GM20431 (cell line): ENCODE data around the gene DIAPH2.

Experiments used
- in situ Hi-C: fragments of 300-500 bp; cut with MseI, MboI; formaldehyde crosslinking; loops from one replicate; pipeline ENCODE4 v1.15.0; 2020; ENCODE audit warnings: low sequenced_read_pairs; ENCODE audit not compliant: unreplicated experiment

Gene DIAPH2

DNA sequence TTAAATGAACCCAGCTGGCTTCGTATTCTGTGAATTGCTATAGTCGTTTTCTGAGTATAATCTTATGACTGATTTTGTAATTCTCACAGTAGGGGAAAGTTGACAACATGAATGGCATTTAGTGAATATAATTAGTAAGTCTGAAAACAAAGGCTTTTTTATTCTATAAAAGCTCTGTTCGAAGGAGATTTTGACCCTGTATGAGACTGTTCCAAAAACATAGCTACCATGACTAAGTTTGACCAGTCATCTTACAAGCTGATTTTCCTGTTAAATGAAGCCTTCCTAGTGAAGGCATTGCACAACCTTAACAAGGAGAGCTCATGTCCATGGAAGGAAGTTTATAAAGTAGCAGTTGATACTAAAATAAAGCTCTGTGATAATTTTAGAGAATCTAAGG is 441.4 kb downstream of the DIAPH2 start:
- in situ Hi-C loops: no loop called here

DNA sequence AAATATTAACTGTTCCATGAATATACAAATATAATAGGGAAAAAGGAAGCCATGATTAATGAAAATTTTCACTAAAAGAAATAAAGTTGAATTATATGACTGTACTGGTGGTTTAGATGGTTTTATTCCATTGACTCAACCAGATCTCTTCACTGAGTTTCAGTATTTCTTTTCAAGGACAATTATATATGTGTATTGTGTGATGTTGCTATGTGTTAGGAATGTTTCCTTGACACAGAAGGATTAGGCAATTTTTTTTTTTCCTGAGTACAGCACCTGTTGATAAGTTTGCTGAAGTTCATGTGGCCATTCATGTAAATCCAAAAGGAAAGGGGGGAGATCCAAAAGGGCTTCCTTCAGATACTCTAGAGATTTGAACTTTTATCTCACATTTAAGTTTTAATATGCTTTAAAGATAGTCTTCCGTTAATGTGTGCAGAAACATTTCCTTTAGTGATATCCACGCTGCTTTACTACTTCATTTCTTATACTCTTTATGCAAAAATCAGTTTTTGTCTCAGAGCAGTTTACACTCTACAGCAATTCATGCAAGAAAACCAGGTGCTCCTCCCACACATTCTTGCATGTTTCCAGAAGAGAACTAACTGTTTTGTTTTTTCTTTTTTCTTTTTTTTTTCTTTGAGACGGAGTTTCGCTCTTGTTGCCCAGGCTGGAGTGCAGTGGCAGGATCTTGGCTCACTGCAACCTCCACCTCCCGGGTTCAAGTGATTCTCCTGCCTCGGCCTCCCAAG is 448.2 kb downstream of the DIAPH2 start:
- in situ Hi-C loops: no loop called here

DNA sequence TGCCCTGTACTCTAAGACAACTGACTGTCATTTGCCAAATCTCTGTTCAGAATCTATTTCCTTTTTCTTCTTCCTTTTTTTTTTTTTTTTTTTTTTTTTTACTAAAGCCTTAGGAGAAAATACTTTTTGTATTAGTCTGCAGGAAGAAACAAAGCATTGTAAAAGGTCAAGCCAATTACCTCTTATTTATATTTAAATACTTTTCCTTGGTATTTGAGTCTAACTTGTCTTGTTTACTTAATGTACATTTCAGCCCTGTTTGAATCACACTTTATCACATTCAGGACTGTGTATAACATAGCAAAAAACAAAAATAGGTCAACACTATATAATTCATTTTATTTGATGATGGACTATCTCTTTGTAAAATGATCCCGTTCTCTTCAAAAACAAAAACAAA is 461.3 kb downstream of the DIAPH2 start:
- in situ Hi-C loops: no loop called here

DNA sequence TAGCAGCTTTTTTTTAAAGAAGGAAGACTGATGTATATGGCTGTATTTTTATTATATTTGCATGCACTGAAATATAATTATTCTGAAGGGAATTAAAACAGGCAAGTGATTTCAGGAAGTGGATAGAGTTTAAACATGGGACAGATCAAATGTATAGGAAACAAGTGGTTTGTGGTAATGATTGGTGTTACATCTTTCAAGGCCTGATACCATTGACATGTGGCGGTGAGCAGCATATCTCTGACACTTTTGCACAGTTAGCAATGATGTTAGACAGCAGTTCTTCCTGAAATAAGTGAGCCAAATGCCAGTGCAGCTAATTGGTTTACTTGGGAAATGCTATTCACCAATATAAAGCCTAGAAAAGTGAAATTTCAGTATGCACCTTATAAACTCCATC is 471.2 kb downstream of the DIAPH2 start:
- in situ Hi-C loops: no loop called here

DNA sequence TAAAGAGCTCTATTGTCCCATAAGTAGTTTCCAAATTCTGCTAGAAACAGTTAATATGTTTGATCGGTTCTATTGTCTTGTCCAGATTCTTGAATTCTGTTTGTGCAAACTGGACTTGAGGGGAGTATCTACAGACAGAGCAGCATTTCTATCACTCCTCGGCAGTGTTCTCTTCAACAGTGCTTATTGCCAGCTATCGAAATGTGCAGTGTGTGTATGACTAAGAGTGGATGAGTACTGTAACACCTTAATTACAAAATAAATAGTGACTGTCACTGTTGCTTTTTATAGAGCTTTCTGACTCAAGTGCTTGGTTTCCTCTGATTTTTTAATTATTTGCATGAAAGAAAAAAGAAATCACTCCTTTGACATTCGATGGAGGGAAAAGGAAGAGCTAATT is 473.6 kb downstream of the DIAPH2 start:
- in situ Hi-C loops: no loop called here

DNA sequence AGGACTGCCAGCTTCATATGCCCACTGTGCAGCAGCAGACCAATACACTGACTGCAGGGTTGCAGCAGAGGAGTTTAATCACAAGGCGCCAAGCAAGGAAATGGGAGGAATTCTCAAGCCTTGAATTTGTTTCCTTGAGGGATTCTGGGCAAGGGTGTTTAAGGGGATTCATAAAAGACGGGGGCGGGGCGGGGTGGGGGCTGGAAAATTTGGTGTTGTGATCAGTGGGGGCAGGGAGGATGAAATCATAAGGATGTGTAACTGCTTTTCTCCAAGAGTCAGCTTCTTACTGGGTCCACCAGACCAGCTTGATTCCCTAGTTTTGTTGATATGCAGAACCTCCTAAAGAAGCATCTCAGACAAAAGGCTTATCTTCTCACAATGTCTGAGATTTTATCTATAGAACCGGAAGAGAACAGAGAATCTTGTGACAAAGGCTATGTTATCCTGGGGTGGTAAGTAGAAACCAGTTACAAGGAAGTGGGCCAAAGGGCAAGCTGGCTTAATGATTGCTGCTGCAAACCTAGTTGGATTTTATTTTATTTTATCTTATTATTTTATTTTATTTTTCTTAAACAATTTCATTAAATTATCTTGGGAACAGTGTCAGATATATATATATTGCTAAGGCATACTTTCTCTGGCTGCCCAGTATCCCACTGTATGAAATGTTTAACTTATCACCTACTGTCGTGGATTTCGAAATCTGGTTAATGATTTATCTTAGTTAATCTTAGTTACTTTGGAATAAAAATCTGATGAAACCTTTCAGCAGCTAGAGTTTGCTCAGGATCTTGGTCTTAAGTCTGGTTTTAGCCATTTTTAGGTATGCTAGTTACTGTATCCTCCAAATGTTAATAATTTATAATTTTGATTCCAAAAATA is 475.5 kb downstream of the DIAPH2 start:
- in situ Hi-C loops: no loop called here

DNA sequence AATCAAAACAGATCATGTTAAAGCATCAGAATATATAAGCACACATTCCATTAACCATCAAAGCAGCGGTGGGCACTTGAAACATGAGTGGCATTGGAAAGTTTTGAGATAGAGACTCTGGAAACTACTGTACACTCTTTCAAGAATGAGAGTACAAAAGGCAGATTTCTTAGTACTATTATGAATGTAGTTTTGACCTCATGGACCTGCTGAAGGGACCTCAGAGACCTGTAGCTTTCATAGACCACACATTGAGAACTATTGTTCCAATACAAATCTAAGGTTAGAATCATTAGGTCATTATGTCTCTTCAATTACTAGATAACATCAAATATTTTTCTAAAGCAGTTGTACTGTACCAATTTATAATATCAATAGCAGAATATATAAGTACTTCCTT is 482.7 kb downstream of the DIAPH2 start:
- in situ Hi-C loops: no loop called here

DNA sequence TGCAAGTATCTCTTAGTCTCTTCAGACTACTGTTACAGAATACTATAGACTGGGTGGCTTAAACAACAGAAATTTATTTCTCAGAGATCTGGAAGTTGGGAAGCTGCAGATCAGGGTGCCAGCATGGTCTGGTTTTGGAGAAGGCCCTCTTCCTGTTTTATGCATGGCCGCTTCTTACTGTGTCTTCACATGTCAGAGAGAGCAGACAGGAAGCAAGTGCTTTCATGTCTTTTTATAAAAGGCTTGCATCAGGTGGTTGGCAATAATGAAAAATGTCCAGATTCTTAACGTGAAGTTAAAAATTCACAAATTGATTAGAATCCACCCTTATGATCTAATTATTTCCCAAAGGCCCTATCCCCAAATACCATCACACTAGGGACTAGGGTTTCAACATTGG is 484.0 kb downstream of the DIAPH2 start:
- in situ Hi-C loops: no loop called here

DNA sequence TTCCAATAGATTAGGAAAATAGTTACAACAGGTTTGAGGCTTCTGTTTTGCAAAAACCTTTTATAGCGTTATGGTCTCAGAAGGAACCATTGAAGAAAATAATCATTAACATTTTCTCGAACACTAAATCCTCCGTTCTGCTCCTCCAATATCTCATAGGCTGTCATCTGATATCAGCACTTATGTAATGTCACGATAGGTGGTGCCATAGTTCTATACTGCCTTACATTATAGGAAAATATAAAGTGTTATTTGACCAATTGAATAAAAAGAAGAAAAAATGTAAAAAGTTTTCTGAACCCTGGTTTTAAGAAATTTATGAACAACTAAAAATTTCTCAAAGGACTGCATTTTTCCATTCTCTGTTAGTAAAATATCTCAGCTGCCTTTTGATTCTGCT is 490.5 kb downstream of the DIAPH2 start:
- in situ Hi-C loops: no loop called here

DNA sequence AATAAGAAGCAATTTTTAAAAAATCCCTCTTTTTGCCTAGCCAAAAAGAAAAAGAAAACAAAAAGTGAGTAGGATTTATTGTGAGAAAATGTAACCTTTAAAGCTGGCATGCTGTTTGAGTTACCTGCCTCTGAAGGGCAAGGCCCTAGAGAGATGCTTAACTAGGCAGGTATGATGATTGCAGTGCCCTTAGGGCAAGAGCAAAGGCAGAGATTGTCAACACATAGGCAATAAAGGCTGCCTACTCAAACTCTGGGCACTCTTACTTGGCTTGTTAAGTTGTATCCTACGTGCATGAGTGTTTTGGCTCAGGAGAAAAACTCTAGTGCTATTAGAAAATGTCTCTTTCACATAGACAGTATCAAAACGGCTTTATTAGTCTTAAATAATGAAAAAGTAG is 505.0 kb downstream of the DIAPH2 start:
- in situ Hi-C loops: no loop called here

DNA sequence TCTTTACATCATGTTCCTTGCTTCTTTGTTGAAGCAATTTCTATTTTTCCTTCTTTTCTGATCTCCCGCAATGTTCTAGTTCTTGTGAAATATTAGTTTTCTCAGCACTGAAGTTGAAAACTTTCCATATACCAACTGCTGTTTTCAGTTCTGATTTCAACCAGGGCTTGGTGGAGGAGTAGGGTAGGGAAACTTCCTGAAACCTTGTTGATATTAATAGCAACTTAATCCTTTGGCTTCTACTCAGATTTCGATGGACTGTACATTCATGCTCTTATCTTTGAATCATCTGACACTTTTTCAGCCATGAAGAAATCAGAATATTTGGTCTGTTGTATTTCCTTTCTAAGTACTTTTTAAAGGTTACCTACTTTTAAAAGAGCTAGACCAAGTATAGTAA is 514.9 kb downstream of the DIAPH2 start:
- in situ Hi-C loops: no loop called here

DNA sequence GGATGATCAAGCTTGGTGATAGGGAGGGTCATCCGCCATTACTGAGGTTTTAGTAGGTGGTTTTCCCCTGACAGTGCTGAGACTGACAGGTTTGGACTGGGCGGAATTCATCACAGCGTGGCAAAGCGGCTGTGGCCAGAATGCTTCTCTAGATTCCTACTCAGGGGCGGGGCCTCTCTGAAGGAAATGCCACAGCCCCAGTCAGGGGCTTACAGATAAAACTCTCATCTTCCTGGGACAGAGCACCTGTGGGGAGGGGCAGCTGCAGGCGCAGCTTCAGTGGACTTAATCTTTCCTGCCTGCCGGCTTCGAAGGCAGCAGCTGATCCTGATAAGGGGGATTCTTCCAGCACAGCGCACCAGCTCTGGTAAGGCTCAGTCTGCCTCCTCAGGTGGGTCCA is 515.8 kb downstream of the DIAPH2 start:
- in situ Hi-C loops: no loop called here

DNA sequence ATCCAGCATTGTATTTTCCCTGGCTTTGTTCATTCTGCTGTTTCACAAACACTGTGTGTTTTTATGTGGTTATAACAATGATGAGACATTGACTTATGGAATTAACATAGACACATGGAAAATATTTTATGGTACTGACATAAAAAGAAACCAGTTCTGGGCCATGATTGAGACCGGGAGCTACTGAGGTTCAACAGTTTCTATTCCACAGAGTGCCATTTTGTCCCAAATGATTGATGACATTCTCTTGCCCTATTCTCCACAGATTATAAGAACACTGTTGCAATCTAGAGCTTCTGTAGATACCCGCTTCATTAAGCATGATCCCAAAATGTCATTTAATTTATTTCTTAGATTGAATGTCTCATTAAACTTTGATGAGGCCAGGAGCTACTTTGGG is 525.9 kb downstream of the DIAPH2 start:
- in situ Hi-C loops: no loop called here

DNA sequence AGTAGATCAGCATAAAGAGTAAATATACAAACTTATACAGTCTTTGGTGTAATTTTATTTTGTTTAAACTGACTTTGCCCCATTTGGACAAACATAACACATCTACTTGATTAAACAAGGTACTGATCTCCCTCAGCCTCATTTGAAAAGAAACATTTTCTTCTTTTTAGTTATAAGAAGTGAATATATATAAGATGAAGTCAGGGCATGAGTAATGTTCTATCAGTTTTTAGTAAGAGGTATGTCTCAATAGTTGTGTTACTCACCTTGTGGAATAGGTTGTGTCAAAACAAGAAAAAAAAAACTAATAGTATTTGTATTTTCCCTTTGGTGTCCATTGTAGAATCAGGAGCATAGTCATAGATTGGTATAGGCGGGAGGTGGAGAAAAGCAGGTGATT is 526.4 kb downstream of the DIAPH2 start:
- in situ Hi-C loops: no loop called here

DNA sequence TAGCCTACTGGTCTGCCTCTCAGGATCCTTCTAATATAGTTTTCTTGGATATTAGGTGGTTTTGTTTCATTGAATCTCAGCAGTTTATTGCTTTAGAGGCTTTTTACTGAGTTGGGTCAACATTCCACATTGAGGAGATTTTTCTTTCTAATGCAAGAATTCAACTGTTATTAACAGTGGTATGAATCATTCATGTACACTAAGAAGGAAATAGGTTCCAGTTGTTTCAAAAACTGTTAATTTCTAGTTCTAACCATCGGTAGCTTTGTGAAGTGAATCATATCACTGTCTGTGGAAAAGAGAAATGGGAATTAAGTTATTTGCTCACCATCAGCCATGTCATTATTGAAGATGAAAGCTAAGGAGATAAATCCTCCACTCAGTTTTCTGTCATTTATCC is 530.5 kb downstream of the DIAPH2 start:
- in situ Hi-C loops: no loop called here

DNA sequence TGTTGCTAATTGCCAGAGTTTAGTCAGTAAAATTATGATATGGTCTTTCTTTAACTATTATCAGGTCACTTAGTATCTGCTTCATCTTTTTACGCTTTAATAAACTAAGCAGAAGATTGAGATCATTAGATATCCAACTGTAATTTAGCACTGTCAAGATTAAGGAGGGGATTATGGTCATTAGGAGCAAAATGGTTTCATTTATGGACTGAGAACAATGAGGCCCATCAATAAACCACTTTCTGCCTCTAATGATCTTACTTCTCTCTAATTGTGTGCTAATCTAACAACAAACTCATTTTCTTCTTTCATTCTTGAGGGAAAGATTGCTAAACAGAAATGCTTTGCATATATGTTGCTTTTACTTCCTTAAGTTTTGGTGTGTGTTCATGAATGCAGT is 539.5 kb downstream of the DIAPH2 start:
- in situ Hi-C loops: no loop called here

DNA sequence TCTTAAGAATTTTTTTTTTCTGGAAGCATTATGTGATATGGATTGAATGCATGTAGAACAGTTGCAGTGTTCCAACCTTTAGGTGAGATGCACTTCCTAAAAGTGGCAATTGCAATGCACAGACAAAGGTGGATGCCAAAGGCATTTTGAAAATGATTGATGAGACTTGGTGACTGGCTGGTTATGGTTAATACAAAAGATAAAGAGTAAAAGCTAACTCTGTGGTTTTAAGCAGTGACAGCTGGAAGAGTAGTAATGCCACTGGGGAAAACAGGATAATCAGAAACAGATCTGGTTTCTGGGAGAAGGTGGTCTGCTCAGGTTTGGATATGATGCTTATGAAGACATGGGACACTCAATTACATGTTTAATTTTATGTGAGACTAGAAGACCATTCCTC is 544.7 kb downstream of the DIAPH2 start:
- in situ Hi-C loops: no loop called here

DNA sequence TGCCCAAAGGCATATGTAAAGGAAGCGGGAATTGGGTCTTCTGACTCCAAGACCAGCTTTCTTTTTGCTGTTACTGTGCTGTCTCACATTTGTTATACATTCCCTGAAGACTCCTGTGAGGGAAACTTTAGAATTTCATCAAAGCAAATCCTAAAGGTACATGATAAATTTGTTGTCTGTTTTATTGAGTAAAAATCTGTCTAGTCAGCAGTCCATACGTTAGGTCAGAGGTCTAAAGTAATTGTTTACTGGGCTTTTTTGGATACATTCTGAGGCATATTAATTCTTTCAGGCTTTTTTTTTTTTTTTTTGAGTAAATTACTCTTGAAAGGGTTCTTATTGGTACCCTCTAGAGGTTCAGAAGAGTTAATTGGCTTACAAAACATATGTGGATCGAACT is 546.3 kb downstream of the DIAPH2 start:
- in situ Hi-C loops: no loop called here

DNA sequence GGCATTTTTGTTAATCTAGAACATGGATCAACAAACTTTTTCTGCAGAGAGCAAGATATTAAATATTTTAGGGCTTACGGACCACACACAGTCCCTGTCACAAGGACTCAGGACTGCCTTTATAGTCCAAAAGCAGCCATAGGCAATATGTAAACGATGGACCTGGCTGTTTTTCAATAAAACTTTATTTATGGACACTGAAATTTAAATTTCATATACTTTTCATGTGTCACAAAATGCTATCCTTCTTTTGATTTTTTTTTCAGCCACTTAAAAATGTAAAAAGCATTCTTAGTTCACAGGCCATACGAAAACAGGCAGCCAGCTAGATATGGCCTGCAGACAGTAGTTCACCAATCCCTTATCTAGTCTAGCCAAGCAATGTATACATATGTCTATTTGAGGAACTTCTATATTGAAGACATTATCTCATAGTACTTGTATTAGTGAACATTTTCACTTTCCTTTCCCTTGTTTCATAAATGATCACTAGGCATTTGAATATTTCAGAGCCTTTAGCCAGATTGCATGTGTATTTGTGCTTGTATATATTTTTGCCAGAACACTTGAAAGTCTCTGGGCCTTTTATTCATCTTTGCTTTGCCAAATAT is 549.9 kb downstream of the DIAPH2 start:
- in situ Hi-C loops: no loop called here

DNA sequence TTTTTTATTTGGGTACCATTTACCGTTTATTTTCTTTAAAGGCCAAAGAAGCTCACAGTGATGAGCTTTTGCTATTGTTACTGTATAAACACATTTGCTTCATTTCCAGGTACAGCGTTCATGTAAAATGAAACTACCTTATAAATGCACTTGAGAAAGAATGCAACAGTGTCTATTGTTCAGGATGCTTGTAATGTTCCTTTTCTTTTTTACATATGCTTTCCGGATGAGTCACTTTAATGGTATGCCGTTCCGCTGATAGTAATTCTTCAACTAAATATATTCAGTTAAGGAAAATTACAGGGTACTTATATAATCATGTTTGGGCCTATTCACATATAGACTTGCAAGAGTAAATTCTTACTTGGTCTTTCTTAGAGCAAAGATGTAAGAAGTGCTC is 554.0 kb downstream of the DIAPH2 start:
- in situ Hi-C loops: no loop called here

DNA sequence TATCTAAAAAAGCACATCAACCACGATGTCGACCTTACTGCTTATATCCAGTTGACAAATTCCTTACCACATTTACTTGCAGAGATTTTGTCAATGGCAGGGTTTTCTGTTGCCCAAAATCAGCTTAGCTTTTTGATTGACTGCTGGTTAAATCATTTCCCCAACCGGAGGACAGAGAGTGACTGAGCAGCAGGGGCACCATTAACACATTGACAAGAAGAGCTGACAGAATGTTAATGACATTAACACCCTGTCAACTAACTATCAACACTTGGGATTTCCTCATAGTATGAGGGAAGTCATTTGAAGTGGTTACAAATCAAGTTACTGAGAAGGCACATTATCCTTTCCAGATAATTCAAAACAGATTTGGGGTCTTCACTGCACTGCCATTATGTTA is 567.5 kb downstream of the DIAPH2 start:
- in situ Hi-C loops: no loop called here
